C4-2B (cell line): ENCODE measurements around the gene SLC39A7.

Experiments used
- ZFX ChIP-seq: fragments of 450-650 bp; IDR thresholded peaks from 2 replicates; pipeline ENCODE4 v1.6.1; 2017
- TF ChIP-seq, protein P1 (sequence below): fragments of 450-650 bp; conservative IDR thresholded peaks from 2 replicates; pipeline ENCODE4 v1.5.1; 2017; ENCODE audit warnings: mild to moderate bottlenecking

DNA sequence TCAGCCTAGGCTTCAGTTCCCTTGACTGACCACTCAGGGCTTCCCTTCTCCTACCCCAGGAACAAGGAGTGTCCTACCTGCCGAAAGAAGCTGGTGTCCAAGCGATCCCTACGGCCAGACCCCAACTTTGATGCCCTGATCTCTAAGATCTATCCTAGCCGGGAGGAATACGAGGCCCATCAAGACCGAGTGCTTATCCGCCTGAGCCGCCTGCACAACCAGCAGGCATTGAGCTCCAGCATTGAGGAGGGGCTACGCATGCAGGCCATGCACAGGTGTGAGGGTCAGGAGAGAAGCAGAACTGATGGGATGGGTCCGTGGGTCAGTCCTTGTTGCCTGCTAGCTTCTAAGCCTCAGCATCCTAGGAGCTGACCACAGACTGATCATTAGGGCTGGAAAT, 9.2 kb downstream of the SLC39A7 start:
- TF ChIP-seq, protein P1, sequence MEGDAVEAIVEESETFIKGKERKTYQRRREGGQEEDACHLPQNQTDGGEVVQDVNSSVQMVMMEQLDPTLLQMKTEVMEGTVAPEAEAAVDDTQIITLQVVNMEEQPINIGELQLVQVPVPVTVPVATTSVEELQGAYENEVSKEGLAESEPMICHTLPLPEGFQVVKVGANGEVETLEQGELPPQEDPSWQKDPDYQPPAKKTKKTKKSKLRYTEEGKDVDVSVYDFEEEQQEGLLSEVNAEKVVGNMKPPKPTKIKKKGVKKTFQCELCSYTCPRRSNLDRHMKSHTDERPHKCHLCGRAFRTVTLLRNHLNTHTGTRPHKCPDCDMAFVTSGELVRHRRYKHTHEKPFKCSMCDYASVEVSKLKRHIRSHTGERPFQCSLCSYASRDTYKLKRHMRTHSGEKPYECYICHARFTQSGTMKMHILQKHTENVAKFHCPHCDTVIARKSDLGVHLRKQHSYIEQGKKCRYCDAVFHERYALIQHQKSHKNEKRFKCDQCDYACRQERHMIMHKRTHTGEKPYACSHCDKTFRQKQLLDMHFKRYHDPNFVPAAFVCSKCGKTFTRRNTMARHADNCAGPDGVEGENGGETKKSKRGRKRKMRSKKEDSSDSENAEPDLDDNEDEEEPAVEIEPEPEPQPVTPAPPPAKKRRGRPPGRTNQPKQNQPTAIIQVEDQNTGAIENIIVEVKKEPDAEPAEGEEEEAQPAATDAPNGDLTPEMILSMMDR, result no peak
- TF ChIP-seq ZFX, result no peak
